GM18858 (cell line): Measurements from ENCODE around the gene AGPAT1.
"Not testable (repeated sequence)": the region's sequence is repeated elsewhere in the genome, so short reads cannot be mapped to it uniquely, and the experiment has no call there.

Source experiments
- ATAC-seq: cut with Tn5 transposase; IDR thresholded peaks from one replicate; pipeline ENCODE4 v1.9.1; 2021; ENCODE audit not compliant: unreplicated experiment

The AGPAT1 gene

DNA sequence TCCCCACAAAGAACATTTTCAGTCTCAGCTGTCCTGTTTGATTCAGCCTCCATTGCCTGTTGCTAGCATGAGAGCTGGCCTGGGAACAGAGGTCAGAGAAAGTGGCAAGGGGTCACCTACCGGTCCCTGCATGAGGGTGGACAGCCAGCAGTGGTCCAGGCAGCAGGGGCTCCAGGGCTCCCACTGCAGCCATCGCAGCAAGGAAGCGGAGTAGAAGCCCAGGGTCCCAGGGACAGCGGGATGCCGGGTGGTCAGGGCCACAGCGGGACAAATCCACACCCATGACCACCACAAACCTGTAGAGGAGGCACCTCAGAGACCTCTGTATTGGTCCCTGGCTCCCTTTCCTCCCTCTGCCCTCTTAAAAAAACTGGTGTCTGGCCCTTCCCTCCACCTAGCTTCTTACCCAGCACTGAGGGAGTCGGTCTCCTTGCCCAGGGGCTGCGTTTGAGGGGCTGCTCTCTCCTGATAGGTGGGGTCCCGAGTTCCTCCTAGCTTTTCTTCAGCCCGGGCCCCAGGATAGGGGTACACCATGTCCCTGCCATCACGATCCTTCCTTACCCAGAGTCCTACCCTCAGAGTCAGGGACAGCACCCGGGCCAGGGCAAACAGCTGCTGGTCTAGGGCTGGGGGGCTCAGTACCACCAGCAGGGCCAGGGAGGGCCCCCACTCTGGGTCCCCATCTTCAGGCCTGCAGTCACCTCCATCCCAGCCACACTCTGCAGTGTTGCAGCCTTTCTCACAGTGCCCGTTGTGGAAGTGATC is 25.0 kb upstream of the AGPAT1 start:
- no peak for ATAC-seq

DNA sequence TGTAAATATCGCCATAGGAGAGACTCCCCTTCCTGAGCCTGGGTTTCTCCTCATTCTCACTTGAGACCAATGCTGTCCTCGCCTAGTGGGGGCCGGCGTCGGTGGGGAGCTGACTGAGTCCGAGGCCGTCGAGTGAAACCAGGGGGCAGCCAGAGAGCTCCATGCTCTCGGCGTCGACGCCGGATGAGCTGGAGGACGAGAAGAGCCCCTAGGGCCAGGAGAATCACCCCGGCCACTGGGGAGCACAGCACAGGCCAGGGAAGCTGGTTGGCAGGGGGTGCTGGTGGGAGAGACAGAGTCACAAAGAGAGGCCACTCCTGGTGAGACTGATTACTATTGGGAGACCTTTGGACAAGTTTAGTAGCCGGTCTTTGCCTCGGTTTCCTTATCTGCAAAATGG is 23.0 kb upstream of the AGPAT1 start:
- no peak for ATAC-seq

DNA sequence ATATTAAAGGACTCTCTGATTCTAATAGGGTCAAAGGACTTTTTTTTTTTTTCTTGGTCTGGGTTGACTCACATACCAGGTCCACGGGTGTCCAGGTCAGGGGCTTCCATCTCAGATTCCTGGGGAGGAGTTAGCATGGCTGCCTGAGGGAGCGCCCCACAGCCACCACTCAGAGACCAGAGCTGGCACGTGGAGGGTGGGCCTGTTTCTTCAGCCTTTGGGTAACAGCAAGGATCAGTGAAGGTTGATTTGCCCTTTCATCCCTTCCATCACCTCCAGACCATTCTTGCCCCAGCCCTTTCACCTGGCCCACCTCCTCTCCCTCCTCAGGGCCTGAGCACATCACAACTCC is 22.4 kb upstream of the AGPAT1 start:
- no peak for ATAC-seq

DNA sequence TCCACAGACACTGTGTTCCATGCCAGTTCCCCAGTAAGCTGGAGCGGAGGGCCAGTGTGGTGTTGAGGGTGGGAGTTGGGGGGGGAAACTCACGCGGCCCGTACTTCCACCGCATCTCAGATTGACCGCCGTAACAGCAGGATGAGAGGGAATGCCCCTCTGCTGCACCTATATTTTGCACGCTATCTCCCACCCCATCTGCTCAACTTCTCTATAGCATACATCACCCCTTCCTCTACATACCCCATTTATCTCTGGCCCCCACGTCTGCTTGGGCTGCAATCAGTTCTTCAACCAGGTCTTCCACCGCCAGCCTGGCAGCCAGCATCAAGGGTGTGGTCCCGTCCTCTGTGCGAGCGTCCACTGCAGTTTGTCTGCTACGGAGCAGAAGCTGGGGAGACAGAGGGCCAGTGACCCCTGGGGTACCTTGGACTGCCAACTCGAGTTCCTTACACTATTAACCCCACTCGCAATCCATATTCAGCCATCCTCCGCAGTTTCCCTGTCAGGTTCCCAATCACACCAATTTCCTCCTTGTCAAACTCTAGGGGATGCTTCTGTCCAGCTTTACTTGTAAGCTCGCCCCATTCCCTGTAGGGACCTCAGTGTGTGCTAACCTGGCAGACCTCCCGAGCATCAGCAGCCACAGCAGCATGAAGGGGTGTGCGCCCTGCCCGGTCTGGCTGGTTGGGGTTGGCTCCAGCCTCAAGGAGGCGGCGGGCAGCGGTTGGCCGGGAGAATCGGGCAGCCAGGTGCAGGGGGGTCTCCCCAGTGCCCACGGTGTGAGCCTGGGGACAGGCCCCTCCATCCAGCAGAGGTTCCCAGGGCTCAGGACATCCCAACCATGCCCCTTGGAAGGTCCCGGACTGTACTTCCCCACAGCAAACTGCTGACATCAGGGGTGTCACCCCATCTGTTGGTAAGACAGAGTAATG is 21.1 kb upstream of the AGPAT1 start:
- no peak for ATAC-seq

DNA sequence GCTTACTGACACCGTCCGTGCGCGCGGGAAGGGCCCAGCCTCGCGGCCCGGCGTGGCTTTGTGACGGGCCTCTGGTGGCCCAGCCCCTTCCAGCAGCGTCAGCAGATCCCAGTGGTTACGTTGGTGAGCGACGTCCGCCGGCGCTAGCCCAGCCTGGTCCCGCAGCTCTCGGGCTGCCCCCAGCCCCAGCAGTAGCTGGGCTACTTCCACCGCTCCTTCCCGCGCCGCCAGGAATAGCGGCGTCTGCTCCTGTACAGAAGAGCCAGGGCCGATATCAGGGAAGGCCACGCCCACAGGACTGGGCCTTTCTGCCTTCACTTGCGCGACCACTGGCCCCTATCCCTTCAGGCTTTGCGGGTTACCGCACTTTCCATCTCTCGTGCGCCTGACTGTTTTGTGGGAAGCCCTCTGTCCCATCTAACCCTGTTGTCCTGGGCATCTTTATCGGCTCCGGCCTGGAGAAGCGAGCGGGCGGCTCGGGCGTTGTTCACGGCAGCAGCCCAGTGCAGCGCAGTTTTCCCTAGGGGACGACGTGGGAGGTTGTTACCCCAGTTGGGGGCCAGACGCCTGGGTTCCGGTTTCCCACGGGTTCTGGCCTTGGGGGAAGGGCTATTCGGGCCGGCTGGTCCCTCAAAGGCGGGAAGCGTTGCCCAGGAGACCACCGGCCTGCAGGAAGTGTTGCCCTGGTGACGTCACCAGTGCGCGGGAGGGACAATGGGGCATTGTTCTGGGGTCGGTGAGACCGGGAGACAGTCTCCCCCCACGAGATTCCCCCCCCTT is 20.2 kb upstream of the AGPAT1 start:
- ATAC-seq, result peak; percentile 71

DNA sequence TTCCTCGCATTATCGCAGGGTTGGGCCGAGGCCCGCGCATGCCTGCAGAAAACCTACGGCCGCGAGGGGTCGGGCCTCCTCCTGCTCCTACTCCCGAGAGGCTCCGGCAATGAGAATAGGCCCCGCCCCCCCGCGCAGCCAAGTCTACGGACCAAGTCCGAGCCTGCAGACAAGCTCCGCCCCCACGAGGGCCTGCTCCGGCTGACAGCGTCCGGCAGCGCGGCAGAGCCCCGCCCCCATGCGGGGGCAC is 19.7 kb upstream of the AGPAT1 start:
- peak; percentile 59 for ATAC-seq

DNA sequence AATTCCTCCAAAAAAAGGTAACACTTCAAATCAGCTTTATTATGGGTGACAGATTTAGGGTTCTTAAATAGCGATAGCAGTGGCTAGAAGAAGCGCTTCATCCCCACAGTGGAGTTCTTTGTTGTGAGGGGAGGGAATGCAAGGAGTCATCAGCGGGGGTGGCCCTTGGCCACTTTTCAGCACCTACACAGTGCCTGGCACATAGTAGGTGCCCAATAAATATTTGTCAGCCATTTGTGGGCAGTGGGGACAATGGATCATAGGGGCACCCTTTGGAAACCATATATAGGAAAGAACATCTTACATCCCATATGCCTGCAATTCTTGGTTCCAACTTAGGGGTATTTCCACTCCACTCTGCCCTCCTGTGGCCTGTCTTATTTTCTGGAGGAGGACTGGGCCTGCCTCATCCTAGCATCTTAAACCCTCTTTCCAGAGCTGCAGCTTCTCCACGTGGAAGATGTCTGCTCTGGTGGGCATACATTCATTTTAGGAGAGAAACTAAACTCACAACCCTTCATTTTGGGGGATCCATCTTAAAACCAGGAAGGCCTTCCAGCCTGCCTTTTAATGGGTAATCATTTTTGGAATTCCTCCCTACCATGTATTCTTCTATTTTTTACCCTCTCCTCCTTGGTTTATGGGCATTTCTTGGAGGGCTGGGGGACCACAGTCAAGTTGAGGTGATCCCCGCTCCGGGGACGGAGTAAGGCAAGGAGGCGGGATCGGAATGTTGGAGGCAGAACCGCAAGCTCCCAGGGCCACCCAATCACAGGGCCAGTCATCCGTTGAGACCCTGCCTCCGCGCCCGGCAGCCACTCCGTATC is 19.2 kb upstream of the AGPAT1 start:
- ATAC-seq, result no peak

DNA sequence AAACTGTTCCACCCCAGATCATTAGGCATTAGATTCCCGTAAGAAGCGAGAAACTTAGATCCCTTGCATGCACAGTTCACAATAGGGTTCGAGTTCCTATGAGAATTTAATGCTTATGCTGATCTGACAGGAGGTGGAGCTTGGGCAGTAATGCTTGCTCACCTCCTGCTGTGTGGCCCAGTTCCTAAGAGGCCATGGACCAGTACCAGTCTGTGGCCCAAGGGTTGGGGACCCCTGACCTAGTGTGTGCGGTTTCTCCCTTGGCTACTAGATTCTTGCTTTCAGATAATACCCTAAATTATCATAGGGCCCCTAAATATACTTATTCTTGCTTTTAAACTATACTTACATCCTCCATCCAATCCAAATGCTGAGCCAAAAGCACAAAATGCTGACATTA is 18.5 kb upstream of the AGPAT1 start:
- ATAC-seq, result no peak

DNA sequence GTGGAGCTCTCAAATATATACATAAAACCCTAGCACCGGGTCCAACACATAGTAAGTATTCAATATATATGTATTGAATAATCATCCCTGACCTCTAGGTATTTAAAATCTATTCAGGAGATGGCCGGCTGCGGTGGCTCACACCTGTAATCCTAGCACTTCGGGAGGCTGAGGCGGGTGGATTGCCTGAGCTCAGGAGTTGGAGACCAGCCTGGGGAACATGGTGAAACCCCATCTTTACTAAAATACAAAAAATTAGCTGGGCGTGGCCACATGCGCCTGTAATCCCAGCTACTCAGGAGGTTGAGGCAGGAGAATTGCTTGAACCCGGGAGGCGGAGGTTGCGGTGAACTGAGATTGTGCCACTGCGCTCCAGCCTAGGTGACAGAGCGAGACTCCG is 17.2 kb upstream of the AGPAT1 start:
- not testable (repeated sequence) for ATAC-seq

DNA sequence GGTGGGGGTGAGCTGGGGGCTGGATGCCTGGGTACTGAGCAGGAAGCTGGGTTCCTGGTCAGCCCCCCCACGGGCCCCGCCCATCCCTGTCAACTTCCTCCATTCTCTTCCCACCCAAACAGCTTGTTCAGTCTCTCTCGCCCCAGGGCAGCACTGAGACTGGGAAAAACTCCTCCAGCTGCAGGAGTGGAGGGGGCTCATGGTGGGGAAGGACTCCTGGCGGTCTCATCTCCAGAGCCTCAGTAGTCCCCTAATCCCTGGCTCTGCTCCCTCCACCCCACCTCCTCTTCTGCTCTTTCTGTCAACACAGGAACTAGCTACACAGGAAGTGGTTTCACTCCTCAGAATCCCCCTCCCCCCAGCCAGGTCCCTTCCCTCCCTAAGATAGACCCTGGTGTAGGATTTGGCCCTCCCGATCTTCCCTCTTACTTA is 16.7 kb upstream of the AGPAT1 start, which contains the start of gene GPSM3:
Gene GPSM3, minus strand, starts transcription at position 36 of the 432 bp plus-strand sequence. CDS start 130 bp downstream, outside the sequence.
- no peak for ATAC-seq

DNA sequence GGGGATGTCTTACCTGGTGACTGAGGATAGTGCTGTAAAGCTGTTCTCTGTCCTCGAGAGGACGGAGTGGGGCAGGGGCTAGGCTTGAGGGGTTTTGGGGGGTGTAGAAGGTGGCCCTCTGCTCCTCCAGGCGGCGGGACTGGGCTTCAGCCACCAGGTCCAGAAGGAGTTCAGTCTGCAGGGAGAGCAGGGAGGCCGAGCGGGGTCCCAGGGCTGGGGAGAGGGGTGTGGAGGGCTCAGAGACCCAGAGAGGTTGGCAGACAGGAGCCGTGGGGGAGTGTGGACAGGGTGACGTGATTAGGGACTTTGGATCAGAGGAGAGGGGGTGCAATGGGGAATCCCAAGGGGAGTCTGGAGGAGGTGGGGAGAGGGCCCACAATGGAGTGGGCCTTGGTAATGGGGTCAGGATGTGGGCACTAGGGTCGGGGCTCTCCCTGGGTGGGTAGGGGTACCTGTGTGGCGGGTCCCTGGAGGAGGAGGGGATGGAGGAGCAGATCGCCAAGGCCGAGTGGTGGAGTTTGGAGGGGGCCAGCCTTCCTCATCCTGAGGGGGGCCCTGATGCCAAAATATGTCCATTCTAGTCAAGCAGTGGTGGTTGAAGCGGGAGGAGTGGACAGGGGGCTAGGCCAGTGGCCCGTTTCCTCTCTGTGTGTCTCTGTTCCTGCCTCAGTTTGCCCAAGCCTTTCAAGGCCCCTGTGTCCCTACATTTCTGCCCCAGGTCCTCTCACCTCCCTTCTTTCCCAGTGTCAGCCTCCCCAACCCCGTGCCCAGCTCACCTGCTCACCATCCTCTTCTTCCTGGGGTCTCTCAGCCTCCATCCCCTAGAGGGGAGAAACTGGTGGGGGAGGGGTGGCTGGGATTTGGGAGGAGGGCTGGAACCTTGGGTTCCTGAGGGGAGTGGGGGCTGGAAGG is 16.1 kb upstream of the AGPAT1 start:
- no peak for ATAC-seq

DNA sequence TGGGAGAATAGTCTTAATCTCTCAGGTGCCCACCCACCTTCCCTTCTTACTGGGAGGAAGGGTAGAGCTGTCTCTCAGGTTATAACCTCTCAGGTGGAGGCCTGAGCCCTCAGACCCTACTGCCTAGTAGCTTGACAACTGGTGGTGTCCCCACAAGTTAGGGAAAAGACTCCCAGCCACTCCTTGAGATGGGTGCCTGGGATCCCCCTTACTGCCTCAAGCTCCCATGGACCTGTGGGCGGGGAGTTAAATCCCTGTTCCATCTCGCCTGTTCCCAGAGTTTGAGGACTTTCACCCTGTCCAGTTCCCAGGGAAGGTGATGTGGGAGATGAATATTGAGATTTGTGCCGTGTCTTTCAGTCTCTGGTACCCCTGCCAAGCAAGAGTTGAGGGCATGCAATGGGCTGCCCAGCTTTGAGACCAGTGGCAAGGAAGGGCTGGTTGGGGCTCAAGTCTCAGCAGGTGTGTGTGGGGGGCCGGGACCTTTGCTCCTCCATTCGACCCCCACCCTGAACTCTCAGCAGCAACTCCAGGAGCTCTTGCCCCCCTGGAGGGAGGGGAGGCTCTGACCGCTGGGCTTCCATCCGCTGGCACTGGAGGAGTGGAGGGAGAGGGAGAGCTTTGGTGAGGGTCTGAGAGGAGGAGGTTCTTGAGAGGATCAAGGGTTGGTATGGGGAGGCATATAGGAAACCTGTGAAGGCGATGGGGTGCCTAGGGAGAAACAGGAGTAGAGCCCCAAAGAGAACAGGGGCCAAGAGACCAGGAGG is 15.2 kb upstream of the AGPAT1 start:
- ATAC-seq, result no peak

DNA sequence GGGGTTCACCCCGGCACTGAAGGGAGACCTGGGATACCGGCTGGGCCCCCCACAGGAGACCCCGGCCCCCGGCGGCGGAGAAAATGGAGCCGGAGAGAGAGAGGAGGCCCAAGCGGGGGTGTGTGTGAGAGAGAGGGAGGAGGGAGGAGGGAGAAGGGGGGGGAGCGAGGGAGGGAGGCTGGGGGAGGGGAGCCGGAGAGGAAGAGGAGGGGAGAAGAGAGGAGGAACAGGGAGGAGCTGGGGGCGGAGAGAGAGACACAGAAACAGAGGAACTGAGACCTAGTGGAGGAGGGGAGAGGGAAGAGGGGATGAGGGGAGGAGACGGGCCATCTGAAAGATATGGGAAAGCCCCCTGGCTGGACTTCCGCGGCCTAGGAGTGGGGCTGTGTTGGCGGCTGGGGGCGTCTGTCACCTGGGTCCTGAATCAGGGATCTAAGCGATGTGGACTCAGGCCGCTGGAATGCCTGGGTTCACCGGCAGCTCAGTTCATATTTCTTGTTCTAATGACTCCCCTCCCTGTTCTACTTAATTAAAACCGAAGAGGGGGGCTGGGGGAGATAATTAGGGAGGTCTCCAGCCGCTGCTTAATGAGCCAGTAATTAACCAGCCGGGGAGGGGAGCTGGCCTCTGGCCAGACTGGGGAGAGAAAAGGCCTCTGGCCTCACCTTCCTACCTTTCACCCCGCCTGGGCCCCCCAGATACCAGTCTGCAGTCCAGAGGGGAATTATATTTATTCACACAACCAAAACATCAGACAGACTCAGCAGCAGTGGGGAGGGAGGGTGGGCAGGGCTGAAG is 14.4 kb upstream of the AGPAT1 start, which contains the start of gene PBX2:
Gene PBX2, minus strand, starts transcription at position 149 of the 798 bp plus-strand sequence. CDS start 287 bp downstream, outside the sequence.
- ATAC-seq, result no peak

DNA sequence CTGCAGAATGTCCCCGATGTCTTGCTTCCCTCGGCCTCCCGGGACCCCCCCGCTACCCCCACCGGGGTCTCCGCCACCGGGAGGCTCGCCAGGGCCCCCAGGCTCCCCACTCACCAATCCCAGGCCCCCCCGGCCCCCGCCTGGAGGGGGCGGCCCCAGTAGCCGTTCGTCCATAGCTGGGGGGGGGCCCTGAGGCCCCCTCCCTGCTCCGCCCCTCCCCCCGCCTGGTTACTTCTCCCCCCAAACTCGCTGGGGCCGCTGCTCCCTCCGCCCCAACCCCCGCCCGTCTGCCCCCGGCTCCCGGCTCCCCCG is 13.8 kb upstream of the AGPAT1 start:
- ATAC-seq, result no peak

DNA sequence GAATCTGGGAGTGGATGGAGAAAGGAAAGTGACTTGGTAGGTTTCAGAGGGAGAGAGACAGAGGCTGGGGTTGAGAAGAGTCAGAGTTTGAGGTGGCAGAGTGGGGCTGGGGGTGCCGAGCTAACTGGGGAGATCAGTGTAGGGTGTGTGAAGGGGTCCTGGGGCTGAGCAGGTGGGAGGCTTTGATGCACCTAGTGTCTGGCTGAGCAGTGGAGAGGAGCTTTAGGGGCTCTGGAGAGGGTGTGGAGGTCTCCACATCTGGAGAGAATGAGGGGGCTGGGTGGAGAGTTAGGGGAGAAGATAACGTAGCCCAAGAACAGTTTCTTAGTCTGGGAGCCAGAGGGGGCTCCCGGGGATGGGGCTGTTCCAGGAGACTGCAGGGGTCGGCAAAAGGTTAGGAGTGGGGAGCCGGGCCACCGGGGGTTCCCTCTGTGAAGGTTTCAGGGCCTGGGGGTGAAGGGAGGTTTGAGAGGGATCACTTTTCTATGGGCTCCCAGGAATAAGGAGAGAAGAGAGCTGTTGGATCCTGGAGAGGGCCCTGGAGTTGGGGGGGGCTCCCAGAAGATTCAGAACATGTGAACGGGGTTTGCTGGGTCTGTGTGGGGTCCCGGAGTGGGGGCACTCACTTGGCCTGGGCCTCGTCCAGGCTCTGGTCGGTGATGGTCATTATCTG is 13.3 kb upstream of the AGPAT1 start:
- ATAC-seq, result no peak

DNA sequence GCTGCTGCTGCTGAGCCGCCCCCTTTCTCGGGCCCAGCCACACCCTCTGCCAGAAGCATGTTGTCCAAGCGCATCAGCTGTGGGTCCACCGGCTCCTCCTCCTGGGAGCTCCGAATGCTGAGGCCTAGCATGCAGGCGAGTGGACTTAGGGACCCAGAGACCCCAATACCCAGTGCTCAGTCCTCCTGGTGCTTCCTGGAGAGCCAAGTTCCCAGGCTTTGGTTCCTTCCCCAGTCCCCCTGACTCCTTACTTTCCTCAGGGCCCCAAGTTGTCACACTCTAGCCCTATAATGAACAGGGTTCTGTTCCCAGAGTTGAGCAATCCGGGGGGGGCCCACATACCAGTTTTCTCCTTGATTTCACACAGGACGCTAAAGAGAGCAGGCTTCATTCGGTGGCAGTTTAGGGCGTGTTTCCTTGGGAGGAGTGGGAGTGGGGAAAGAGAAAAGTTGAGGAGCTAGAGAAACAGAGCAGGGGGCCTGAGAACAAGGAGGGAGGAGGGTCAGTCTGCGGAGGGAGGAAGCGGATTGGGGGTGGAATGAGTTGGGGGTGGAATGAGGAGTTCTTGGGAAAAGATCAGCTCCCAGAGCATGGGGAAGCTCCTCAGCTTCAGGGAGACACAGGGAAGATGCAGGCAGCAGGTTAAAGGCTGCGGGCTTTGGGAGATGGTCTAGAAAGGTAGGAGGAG is 12.6 kb upstream of the AGPAT1 start:
- no peak for ATAC-seq
